ENCODE data around the gene KIF25.
"Not testable (repeated sequence)": the region's sequence is repeated elsewhere in the genome, so short reads cannot be mapped to it uniquely, and the experiment has no call there.

KIF25 gene

DNA sequence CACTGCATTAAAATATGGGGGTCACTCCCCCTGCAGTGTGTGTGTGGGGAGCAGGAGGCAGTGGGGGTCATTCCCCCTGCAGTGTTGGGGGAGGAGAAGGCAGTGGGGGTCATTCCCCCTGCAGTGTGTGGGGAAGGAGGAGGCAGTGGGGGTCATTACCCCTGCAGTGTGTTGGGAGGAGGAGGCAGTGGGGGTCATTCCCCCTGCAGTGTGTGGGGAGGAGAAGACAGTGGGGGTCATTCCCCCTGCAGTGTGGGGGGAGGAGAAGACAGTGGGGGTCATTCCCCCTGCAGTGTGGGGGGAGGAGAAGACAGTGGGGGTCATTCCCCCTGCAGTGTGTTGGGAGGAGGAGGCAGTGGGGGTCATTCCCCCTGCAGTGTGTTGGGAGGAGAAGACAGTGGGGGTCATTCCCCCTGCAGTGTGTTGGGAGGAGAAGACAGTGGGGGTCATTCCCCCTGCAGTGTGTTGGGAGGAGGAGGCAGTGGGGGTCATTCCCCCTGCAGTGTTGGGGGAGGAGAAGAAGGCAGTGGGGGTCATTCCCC is 21.3 kb upstream of the KIF25 start:
- DNase-seq: not testable (repeated sequence)

DNA sequence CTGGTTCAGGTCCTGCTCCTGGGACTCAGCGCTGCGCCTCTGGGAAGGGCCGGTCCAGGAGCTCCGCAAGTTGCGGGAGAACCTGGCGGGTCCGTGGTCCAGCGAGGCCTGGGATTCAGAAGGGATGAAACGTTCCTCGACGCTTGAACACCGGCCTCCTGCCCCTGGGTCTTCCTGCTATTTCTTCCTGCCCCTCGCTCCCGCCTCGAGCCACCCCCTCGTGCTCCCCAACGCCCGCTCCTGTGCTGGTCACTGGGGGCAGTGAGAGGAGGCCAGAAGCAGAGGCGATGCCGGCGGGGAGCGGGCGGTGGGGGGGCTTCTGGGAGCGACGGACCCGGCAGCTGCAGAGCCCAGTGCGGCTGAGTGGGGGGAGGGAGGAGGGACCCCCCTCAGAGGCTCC is 20.8 kb upstream of the KIF25 start:
- no peak for DNase-seq

DNA sequence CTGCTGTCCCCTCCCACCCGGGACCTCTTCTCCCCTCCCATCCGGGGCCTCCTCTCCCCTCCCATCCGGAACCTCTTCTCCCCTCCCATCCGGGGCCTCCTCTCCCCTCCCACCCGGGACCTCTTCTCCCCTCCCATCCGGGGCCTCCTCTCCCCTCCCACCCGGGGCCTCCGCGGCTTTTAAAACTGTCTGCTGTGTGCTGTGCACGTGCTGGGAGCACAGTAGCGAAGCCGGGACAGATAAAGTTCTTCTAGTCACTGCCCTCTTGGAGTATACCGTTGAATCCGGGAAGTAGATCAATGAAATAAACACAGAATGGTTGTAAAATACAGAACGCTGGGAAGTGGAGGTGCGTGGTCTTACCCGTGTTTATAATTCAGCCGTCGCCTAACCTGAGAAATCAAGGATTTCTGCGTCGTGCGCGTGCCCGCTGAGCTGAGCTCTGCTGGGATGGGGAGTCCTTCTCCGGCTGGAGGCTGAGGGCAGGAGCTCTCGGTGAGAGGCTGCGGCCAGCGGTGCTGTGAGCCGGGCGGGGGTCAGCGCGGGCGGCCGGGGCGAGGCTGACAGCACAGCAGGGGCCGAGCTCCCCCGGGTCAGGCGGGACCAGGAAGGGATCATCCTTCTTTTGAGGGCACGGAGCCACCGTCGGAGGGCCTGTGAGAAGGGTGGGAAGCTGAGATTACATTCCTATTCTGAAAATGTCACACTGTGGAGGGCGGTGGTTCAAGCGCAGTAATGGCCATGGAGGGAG is 19.6 kb upstream of the KIF25 start:
- no peak for DNase-seq

DNA sequence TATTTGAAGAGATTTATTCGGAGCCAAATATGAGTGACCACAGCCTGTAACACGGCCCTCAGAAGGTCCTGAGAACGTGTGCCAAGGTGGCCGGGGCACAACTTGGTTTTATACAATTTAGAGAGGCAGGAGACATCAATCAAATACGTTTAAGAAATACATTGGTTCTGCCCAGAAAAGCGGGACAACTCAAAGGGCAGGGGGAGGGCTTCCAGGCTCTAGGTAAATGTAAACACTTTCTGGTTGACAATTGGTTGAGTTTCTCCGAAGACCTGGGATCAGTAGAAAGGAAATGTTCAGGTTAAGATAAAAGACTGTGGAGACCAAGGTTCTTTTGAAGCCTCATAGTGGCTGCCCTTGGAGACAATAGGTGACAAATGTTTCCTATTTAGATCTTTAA is 18.9 kb upstream of the KIF25 start:
- DNase-seq: no peak

DNA sequence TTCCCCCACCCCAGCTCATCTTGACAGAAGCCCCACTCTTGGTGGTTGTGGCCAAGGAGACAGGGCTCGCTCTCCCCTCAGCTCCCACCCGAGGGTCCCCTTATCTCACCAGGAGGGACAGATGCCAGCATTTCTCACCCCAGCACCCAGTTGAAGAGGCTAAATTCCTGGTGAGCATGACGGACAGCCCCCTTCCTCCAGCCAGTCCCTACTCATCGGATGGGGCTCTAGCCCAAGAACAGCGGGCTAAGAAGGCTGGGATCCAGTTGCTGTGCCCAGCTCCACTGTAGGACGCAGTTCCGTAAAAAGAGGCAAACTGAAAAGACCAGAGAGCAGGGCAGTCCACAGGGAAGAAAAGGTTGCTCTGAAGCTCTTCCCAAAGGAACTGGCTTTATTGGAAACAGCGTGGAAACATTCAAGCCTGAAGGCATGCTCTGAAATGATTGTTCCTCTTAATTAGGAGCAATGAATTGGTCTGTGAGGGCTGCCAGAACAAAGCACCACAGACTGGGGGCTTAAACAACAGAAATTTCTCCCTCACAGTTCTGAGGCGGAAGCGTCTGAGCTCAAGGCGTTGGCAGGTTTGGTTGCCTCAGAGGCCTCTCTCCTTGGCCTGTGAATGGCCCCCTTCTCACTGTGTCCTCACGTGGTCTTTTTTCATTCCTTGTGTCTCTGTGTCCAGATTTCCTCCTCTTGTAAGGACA is 17.9 kb upstream of the KIF25 start:
- no peak for DNase-seq

DNA sequence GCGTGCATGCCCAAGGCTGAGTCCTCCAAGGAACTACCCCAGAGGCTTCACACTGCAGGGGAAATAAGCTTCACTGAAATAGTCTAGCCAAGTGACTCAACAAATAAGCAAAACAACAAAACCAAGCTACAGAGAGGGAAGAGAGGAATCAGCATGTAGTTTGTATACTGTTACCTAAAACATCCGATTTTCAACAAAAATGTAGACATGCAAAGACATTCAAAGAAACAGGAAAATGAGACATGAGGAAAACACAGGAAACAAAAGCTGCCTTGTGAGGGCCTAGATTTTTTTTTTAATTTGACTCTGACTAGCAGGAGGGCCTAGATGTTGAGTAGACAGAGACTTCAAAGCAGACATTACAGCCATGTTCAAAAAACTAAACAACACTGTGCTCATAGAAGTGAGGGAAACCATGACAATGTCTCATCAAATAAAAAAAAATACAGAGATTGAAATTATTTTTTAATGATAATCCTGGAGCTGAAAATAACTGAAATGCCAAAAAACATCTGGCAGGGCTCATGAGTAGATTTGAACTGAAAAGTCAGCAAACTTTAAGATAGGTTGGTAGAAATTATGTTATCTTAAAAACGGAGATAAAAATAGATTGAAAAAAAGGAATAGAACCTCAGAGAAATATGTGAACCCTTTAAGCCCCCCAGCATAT is 16.4 kb upstream of the KIF25 start:
- DNase-seq: no peak

DNA sequence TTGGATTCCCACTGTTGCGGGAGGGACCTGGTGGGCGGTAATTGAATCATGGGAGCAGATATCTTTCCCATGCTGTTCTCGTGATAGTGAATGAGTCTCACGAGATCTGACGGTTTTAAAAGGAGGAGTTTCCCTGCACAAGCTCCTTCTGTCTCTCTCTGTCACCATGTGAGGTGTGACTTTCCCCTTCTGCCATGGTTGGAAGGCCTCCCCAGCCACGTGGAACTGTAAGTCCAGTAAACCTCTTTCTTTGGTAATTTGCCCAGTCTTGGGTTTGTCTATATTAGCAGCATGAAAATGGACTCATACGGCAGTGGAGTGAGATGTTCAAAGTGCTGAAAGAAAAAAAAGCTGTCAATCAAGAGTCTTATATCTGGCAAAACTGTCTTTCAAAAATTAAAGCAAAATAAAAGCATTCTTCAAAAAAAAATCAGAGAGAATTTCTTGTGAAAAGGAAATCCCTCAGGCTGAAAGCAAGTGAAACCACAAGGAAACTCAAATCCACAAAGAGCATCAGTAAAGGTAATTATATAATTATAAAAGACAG is 15.5 kb upstream of the KIF25 start:
- DNase-seq: no peak

DNA sequence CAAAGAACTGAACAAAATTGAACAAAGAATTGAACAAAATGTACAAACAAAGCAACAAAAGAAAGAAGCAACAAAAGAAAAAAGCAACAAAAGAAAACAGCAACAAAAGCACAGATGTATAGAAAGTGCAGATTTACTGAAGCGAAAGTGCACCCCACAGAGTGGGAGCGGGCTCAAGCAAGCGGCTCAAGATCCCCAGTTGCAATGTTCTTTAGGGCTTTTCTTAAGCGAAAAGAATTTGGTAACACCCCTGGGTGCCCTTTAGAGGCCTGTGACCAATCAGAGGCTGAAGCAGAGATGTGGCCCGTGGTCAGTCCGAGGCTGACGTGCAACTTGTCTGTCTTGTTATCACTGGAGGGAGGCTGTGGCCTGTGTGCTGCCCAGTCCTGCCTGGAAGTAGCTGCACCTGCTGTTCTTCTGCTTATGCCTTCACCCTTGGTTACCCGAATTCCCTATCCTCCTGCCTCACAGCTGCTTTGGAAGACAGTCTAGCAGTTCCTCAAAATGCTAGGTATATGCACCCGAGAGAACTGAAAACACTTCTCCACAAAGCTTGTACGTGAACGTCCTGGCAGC is 13.2 kb upstream of the KIF25 start:
- DNase-seq: no peak

DNA sequence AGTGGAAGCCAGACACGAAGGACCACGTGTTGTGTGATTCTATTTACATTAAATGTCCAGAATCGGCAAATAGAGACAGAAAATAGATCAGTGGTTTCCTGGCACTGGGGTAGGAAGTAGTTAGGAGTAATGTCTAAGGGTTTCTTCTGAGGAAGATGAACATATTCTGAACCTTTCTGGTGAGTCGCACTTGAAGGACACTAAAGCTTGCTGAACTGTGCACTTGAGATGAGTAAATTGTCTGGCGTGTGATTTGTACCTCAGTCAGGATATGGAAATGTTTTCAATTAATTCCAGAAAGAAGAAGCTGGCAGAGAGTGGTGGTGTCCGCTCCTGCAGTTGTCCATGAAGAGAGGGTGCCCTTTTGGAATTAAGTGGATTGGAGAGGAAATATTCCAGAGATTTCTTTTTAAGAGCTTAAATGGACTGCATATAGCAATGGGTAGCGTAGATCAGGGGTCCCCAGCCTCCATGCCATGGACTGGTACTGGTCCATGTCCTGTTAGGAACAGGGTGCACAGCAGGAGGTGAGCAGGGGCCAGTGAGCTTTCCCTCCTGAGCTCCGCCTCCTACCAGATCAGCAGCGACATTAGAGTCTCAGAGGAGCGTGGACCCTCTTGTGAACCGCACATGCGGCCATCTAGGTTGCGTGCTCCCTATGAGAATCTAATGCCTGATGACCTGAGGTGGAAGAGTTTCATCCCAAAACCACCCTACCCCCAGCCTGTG is 12.4 kb upstream of the KIF25 start:
- no peak for DNase-seq

DNA sequence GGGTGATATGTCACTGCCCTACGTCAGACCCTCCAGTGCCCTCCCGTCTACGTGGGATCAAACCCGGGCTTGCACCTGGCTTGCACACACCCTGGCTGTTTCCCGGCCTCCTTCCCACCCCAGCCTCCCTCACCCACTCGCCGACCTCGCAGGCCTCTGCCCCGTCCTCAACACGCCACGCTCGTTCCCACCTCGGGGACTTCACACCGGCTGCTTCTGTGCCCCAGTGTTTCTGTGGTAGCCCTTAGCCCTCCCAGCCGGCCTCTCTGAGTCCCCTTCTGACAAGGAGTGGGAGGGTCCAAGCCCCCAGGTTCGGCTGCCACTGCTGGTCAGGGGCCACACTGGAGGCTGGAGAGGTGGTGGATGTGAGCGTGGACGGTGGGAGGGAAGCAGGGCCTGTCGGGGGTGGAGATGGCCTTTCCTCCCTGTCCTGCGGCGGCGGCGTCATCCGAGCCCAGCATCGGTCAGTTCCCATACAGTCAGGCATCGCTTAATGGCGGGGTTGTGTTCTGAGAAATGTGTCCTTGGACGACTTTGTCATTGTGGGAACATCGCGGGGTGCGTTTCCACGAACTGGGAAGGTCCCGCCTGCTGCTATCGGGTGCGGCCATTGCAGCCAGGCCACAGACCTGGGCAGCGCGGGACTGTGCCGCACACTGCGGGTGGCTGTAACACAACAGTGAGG is 11.4 kb upstream of the KIF25 start:
- DNase-seq: no peak

DNA sequence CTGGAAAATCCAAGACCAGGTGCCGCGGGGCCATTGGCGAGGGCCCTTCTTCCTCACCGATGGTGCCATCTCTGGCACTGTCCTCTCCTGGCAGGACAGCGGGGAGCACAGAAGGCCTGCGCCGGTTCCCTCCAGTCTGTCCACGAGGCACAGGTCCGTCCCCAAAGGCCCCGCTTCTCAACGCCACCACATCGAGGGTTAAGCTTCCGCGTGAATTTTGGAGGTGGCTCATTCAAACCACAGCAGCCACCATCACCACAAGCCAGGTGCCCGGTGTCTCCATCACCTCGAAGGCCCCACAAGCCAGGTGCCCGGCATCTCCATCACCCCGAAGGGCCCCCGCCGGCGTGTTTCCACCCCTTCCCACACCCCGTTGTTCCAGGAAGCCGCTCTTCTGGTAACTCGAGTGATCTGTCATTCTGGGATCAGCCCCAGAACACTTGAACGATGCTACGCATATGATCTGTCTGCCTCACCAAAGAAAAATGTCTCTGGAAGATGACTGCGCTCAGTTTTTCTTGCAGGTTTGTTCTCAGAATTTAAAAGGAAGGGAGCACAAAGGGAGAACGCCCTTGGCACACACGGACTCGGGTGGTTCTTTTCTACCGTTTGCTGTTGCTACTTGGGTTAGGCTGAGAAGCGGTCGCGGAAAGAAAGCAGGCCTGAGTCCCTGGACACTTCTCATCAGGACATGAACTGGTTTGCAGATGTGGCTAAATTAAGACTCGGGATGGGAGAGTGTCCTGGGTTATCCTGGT is 9.9 kb upstream of the KIF25 start:
- DNase-seq: no peak

DNA sequence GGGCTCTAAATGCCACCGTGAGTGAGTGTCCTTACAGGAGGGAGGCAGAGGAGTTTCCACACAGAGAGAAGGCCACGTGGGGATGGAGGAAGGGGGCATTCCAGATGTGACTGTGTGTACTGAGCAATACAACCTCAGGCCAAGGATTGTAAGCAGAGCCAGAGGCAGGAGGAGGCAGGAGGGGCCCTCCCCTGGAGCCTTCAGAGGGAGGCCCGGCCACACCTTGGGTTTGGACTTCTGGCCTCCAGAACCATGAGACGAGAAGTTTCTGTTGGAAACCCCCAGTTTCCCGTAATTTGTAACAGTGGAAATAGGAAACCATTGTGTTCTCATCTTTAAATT is 9.3 kb upstream of the KIF25 start:
- no peak for DNase-seq

DNA sequence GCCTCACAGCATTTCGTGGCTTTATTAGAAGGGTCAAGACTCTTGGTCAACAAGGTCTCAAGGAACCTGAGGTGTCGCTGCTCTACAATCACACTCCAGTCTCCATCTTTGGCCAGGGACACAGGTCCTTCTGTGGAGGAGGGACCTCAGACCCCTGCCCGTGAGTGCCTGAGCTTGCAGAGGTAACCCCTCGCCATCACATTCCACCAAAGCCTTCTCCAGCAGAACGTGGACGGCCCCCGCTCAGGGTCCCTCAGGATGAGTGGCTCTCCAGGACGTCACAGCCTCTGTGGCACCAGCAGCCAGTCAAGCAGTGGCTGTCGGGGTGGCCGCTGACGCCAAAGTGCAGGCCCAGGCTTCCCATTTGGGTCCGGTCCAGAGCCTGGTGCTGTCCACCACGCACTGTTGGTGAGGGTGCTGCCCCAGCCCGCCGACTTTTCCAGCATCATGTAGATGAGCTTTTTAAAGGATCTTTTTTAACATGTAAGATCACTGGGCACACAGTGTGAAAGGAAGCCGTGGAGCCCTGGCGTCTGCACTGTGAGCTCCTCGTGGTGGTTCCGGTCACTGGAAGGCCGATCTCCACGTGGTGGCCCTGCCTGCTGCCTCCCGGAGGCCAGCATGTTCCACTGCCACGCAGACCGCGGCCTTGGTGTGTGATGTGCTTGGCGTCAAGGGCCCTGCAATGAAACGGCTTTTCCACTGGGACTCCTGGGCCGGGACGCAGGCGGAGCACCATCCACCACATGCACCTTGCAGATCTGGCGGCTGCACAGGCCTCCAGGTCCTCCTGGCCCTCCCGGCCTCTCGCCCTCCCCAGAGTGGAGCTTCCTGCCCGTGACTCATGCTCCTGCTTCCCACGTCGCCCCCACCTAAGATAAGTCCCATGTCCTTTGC is 8.3 kb upstream of the KIF25 start:
- no peak for DNase-seq

DNA sequence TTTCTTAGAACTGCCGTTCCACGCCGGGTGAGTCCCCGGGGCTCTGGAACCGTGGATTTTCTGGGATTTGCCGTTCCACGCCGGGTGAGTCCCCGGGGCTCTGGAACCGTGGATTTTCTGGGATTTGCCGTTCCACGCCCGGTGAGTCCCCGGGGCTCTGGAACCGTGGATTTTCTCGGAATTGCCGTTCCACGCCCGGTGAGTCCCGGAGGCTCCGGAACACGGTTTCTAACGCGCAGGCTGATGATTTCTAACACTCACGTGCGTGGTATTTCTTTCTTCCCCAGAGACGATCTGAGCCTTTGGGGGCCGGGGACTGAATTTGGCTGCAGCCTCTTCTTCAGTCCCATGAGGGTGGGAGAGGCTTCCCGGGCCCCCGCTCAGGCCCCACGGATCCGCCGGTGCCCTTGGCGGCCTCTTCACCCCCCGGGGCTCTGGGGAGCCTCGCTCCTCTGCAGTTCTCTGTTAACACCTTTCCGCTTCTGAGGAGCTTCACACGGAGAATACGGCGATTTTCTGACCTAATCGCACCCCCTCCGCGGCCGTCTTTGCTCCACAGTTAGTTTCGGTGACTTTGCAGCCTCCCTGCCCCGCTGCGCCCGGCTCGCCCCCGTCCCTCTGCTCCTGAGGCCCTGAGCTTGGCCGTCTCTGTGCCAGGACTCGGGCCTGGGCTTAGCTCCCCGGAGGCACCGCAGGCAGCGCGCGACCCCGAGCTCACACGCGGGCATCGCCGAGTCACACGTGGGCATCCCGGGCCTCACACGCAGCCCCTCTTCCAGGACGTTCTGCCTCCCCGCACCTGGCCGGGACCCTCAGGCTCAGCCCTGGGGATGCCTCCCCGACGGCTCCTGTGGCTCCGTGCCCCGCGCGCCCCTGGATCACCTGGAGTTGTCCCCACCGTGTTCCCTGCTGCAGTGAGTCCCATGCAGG is 7.2 kb upstream of the KIF25 start:
- no peak for DNase-seq

DNA sequence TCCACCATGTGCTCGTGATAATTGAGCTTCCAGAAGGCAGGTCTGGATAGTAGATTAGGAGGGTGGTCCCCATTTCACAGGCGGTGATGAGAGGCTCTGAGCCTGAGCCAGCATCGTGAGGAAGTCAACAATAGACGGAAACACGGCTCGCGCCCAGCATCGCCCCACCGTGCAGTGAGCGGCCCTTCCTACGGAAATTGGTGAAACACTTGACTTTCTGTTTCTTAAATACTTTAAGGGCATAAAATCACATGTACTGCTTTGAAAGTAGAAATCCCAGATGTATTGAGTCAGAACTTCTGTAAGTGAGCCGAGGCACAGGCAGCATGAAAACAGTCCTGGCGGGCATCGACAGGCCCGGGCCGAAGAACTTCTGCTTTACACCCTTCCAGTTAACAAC is 4.3 kb upstream of the KIF25 start:
- DNase-seq: no peak

DNA sequence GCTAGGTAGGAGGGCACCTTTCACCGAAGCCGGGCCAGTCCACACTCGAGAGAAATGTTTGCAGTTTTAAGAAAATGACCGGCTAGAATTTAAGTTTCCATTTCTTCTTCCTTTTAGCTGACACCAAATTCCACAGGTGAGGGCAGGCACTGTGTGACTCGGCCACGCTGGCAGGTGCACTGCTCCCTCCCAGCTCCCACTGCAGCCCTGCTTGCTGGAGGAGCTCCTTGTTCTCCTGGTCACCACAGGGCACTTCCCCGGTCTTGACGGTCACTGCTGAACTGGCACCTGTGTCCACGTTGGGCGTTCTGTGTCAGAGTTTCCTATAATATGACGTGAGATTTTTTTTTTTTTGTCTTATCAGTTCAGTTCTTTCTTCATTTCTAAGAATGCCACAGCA is 3.6 kb upstream of the KIF25 start:
- DNase-seq: no peak

DNA sequence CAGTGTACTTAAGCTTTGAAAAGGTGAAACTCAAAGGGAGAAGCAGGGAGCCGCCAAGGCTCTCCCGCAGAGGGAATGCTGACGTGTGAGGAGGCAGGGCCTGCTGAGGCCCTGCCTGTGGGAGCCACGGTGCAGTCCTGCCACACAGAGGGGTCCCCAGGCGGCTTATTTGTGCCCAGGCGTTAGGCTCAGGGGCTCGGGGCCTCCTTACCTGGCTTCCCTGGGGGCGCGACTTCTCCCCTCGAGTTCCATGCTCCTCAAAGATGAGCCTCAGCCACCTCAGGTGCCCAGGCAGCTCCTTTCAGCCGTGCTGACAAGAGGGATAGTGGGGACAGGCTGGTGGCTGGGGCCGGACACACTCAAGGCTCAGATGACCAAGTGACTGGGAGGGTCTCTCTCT is 2.2 kb upstream of the KIF25 start:
- DNase-seq: no peak

DNA sequence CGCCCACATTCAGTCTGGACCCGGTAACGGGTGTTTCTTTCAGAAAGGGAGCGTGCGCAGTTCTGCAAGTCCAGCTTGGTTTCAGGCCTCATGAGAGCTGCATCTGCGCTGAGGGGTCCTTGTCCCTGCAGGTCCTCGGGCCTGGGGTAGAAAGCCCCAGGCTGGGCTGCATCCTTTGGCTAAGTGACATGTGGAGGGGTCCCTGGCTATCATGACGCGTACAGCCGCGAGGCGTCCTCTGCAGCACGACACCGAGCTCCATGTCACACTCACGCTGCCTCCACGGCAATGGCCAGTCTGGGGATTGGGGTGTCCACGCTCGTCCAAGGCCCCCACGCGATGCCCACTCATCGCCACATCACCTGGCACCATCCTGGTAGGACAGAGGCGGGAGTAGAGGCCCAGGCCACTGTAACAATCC is 1.7 kb upstream of the KIF25 start:
- DNase-seq: no peak
